MCF 10A (cell line): ENCODE measurements around the gene MGAT4A. TPM values are rescaled to one million over a fixed set of nuclear protein-coding genes. Genes with fewer than 3 reads are reported as not detected.

Source experiments
- BruUV-seq: library from RNA; stranded (reverse); fragments of 400-500 nt; replicated peaks from 2 replicates; lab custom pipeline; 2021; lab: Mats Ljungman, UMichigan
- CTCF ChIA-PET: fragments of 300-600 bp; sonication (Branson Sonifier 250); formaldehyde crosslinking; extraction: SDS; loops from one replicate; lab custom pipeline; 2021; ENCODE audit warnings: antibody characterized with exemption, inconsistent platforms; lab: Yijun Ruan, JAX
- POLR2A ChIA-PET: fragments of 300-600, 350-650 bp; sonication (Branson Sonifier 250); formaldehyde crosslinking; extraction: SDS; loops from one replicate; lab custom pipeline; 2020; ENCODE audit warnings: antibody characterized with exemption, inconsistent platforms; lab: Yijun Ruan, JAX
- DNase-seq: peaks from one replicate; pipeline ENCODE4 v3.0.0-alpha.2; 2018; ENCODE audit not compliant: unreplicated experiment
- H3K27ac Mint-ChIP-seq: one replicate; pipeline ENCODE4 v1.8.0; 2022; ENCODE audit warnings: mild to moderate bottlenecking, low read depth, mixed read lengths; ENCODE audit not compliant: unreplicated experiment
- H3K27me3 Mint-ChIP-seq: one replicate; pipeline ENCODE4 v1.8.0; 2022; ENCODE audit warnings: mixed read lengths; ENCODE audit not compliant: insufficient read depth, unreplicated experiment
- H3K36me3 Mint-ChIP-seq: one replicate; pipeline ENCODE4 v1.8.0; 2022; ENCODE audit warnings: mild to moderate bottlenecking, moderate library complexity, mixed read lengths; ENCODE audit not compliant: insufficient read depth, unreplicated experiment
- H3K4me1 Mint-ChIP-seq: one replicate; pipeline ENCODE4 v1.8.0; 2022; ENCODE audit warnings: mixed read lengths; ENCODE audit not compliant: insufficient read depth, unreplicated experiment
- H3K4me3 Mint-ChIP-seq: one replicate; pipeline ENCODE4 v1.8.0; 2022; ENCODE audit warnings: mild to moderate bottlenecking, moderate library complexity, mixed read lengths; ENCODE audit not compliant: unreplicated experiment
- H3K9me3 Mint-ChIP-seq: one replicate; pipeline ENCODE4 v1.8.0; 2022; ENCODE audit warnings: mixed read lengths; ENCODE audit not compliant: unreplicated experiment
- intact Hi-C: fragments of 100-400 bp; cut with micrococcal nuclease; formaldehyde crosslinking; loops from 2 replicates; pipeline ENCODE4 v1.14.1; 2022
- total RNA-seq: library from RNA; stranded (reverse); gene quantifications from 2 replicates; pipeline ENCODE4 v1.2.3, GENCODE V29; 2022
- TF ChIP-seq, protein P1 (sequence below): fragments of 200-600 bp; IDR thresholded peaks from one replicate; pipeline ENCODE4 v1.8.0; 2022; ENCODE audit warnings: antibody characterized with exemption, mild to moderate bottlenecking; ENCODE audit not compliant: unreplicated experiment

MGAT4A gene
- total RNA-seq, 1 experiment from 2014 or later: 3.7 TPM

DNA sequence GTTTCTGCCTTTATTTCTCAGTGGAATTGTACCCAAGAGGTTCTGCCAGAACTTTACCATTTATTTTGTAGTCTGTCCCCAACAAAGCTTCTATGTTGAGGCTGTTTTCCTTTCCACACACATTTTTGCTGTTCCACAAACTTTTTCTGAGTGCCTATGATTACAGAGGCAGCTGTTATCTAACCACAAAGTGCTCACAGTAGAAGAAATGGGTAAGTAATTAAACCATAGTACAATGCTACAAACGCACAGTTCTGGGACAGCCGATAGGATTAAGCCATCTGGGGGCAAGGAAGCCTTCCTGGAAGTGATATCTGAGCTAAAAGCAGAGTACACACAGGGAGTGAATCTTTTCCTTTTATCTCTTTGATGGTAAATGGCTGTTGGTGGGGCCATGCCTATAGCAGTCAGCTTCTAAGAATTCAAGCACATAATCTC lies 3.9 kb upstream of the MGAT4A start:
- Mint-ChIP-seq H3K27ac (no peak overlapping the region), H3K27me3 (no peaks in the 10 kb centered on the region), H3K9me3 (no peaks in the 10 kb centered on the region), H3K36me3 (no peaks in the 10 kb centered on the region), H3K4me3 (no peak overlapping the region), H3K4me1 (peaks cover 12% of the 10 kb centered on the region)
- CTCF ChIA-PET: interaction anchor here (0.6 to 0.8 kb wide), 3 partner anchors 10 to 336 kb away, joined by 3 read pairs; no protein-coding TSS in a partner anchor
- TF ChIP-seq, protein P1, sequence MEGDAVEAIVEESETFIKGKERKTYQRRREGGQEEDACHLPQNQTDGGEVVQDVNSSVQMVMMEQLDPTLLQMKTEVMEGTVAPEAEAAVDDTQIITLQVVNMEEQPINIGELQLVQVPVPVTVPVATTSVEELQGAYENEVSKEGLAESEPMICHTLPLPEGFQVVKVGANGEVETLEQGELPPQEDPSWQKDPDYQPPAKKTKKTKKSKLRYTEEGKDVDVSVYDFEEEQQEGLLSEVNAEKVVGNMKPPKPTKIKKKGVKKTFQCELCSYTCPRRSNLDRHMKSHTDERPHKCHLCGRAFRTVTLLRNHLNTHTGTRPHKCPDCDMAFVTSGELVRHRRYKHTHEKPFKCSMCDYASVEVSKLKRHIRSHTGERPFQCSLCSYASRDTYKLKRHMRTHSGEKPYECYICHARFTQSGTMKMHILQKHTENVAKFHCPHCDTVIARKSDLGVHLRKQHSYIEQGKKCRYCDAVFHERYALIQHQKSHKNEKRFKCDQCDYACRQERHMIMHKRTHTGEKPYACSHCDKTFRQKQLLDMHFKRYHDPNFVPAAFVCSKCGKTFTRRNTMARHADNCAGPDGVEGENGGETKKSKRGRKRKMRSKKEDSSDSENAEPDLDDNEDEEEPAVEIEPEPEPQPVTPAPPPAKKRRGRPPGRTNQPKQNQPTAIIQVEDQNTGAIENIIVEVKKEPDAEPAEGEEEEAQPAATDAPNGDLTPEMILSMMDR: no peak
- intact Hi-C loops: loop anchor here (10.0 kb wide), 1 partner anchor 330 kb away; no protein-coding TSS in a partner anchor
- BruUV-seq: no TSS peak
- POLR2A ChIA-PET: interaction anchor here (0.5 to 1.0 kb wide), 3 partner anchors 23 to 87 kb away, joined by 3 to 4 read pairs (median 3); no protein-coding TSS in a partner anchor
- DNase-seq: no peak

DNA sequence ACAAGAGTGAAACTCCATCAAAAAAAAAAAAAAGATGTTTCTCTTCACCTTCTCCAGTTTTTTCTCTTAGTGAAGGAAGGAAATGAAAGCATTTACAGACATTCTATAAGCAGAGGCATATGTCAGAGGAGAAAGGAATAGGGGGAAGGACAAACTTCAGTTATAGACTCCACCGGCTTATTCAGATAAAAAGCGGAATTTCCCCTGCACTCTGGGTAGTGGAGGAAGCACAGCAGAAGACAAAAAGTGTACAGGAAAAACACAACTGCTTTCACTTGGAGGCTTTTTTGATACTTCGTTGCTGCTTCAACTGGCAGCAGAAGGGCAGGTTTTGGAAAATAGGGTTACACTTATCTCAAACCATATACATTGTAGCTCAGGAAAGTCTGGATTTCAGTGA lies 3.2 kb upstream of the MGAT4A start:
- no peak overlapping the region for H3K27ac Mint-ChIP-seq
- H3K27me3 Mint-ChIP-seq: no peaks in the 10 kb centered on the region
- H3K9me3 Mint-ChIP-seq: no peaks in the 10 kb centered on the region
- no peaks in the 10 kb centered on the region for H3K36me3 Mint-ChIP-seq
- no peak for DNase-seq
- no peak overlapping the region for H3K4me3 Mint-ChIP-seq
- TF ChIP-seq, protein P1: no peak
- no TSS peak for BruUV-seq
- H3K4me1 Mint-ChIP-seq: peaks cover 12% of the 10 kb centered on the region
- intact Hi-C loops: loop anchor here (10.0 kb wide), 1 partner anchor 331 kb away; no protein-coding TSS in a partner anchor
- ChIA-PET POLR2A (interaction anchor here (0.9 to 1.0 kb wide), 2 partner anchors 23 to 87 kb away, joined by 3 read pairs; no protein-coding TSS in a partner anchor), CTCF (interaction anchor here (0.6 to 0.7 kb wide), 2 partner anchors 11 to 1118 kb away, joined by 3 read pairs; no protein-coding TSS in a partner anchor)

DNA sequence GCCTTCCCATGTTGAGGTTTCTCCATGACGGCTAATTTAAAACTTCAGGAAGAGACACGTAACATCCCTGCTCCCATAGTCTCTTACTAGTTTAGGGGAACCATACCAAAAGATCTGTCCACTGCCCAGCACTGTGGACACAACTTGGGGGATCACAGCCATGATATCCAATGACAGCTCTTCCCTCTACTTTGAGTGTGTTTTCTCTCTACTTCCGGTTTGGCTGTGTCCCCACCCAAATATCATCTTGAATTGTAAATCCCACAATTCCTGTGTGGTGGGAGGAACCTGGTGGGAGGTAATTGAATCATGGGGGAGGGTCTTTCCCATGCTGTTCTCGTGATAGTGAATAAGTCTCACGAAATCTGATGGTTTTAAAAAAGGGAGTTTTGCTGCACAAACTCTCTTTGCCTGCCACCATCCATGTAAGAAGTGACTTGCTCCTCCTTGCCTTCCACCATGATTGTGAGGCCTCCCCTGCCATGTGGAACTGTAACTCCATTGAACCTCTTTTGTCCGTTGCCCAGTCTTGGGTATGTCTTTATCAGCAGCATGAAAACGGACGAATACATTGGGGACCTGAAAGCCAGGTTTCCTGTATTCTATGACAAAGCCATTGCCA lies 1.6 kb upstream of the MGAT4A start:
- Mint-ChIP-seq H3K4me1 (peaks cover 18% of the 10 kb centered on the region), H3K4me3 (peak overlapping the region; percentile 67), H3K36me3 (no peaks in the 10 kb centered on the region), H3K27me3 (no peaks in the 10 kb centered on the region), H3K9me3 (no peaks in the 10 kb centered on the region), H3K27ac (no peak overlapping the region)
- POLR2A ChIA-PET: interaction anchor here (0.7 to 2.2 kb wide), 5 partner anchors 10 to 376 kb away, joined by 3 to 15 read pairs (median 4); no protein-coding TSS in a partner anchor
- DNase-seq: no peak
- TF ChIP-seq, protein P1: no peak
- intact Hi-C loops: loop anchor here (10.0 kb wide), 1 partner anchor 332 kb away; no protein-coding TSS in a partner anchor
- CTCF ChIA-PET: interaction anchor here (0.8 kb wide), 1 partner anchor 106 kb away, joined by 3 read pairs; no protein-coding TSS in a partner anchor
- BruUV-seq: no TSS peak

- no peaks in the 10 kb centered on the region for H3K36me3 Mint-ChIP-seq
- ChIA-PET CTCF (interaction anchor here (0.8 to 1.3 kb wide), 3 partner anchors 75 to 107 kb away, joined by 3 to 4 read pairs (median 3); no protein-coding TSS in a partner anchor), POLR2A (interaction anchor here (0.6 to 2.2 kb wide), 6 partner anchors 14 to 376 kb away, joined by 3 to 15 read pairs (median 4); no protein-coding TSS in a partner anchor)
- H3K9me3 Mint-ChIP-seq: no peaks in the 10 kb centered on the region
- no peak for DNase-seq
- H3K27ac Mint-ChIP-seq: no peak overlapping the region
- TF ChIP-seq, protein P1: no peak
- BruUV-seq: TSS peak; percentile 62
- H3K4me1 Mint-ChIP-seq: peaks cover 16% of the 10 kb centered on the region
- intact Hi-C loops: loop anchor here (10.0 kb wide), 1 partner anchor 333 kb away; no protein-coding TSS in a partner anchor
- H3K4me3 Mint-ChIP-seq: peak overlapping the region; percentile 67
- H3K27me3 Mint-ChIP-seq: no peaks in the 10 kb centered on the region
Observed at GRCh38 chr2:98731894-98732349, 990 bp upstream of the MGAT4A start.
